ENCODE measurements around the gene CNTN1.

GRCh38 chr12:40692765-40693206, 547 bp downstream of the CNTN1 start:
- TF ChIP-seq CTCF (IDR thresholded peaks at IDR 0.05 in 4 of 5, conservative IDR thresholded peaks at IDR 0.05 in 1 of 5) (no peak), POLR2A (IDR thresholded peaks at IDR 0.05) (no peak)

Data from gastrocnemius medialis (tissue), 4 donors.